ENCODE results near the gene UGT1A9.

The UGT1A9 gene

DNA sequence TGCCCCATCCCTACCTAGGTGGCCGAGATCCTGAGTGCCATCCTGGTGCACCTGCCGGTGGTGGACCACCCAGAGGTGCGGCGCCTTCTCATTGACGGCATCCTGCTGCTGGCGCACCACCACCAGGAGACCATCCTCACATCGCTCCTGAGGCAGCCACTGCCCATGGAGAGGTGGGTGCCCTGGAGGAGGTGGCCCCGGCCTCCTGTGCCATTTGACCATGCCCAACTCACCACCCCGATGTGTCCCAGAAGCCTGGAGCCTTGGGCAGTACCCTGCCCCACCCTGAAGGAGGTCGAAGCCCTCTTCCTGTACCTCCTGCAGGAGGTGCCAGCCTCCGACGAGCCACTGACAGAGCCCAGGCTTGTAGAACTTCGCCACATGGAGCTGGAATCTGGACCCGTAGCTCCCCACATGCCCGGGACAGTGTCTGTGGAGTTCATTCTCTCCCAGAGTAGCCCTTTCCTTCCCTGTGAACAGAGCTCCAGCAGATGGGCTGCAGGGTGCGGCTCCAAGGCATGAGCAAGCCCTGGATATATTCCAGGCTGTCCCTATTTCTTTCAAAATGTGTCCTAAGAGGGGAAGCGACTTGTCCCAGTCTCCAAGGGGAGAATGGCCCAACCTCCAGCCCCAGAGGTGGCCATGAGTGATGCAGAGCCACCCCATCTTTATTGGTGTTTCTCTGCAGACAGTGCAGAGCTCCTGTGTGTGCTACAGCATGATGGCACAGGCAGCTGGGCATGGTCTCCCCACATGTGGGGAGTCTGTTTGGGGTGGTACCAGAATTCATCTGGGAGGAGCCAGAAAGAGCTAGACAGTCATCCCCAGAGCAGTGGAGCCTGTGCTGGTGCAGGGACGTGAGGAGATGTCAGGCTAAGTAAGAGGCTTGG is 148.4 kb downstream of the UGT1A9 start:
- no peak for DNase-seq

DNA sequence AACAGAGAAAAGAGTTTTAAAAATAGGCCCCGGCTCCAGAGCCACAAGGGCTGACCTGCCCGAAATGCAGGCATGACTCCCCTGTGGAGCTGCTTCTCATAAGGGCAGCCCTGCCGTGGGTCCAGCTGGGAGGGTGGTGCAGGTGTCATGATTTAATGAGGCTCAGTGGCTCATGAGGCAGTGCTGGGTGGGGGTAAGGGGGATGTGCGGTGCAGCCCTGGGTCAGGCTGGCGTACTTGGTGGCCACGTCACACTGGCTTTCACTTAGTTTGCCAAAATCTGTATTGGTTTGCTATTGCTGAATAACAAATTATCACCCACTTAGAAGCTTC is 149.0 kb downstream of the UGT1A9 start:
- no peak for DNase-seq

DNA sequence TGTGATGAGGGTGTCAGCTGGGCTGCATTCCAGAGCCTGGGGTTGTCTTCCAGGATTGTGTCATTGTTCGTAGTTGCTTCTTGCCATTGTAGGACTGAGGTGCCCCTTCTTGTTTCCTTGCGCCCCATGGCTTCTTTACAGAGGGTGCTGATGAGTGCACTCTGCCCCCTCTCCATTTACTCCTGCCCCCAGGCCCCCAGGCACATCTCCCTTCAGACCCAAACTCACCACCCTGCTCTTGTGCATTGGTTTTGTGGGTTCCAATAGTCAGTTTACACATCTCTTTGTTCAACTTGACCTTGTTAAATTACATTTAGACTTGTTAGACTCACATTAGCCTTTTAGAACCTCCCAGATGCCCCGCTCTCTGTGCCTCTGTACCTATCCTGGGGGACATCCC is 149.5 kb downstream of the UGT1A9 start:
- DNase-seq, result no peak

DNA sequence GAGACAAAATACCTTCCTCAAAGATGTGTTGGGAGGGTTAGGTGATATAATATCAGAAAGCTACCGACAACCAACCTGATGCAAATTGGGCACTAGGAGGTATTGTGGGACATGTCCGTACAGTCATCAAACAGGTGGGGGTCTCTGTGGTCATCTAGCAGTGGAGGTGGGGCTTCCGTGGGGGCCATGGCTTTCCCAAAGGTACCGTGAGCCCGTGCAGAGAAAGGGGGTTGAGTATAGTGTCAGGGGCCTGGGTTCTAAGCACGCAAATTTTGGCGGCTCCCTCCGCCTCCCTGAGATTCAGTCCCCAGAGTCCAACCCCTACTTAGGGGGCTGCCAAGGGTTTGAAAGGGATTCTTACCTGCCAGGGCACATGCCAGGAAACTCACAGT is 150.0 kb downstream of the UGT1A9 start:
- no peak for DNase-seq

DNA sequence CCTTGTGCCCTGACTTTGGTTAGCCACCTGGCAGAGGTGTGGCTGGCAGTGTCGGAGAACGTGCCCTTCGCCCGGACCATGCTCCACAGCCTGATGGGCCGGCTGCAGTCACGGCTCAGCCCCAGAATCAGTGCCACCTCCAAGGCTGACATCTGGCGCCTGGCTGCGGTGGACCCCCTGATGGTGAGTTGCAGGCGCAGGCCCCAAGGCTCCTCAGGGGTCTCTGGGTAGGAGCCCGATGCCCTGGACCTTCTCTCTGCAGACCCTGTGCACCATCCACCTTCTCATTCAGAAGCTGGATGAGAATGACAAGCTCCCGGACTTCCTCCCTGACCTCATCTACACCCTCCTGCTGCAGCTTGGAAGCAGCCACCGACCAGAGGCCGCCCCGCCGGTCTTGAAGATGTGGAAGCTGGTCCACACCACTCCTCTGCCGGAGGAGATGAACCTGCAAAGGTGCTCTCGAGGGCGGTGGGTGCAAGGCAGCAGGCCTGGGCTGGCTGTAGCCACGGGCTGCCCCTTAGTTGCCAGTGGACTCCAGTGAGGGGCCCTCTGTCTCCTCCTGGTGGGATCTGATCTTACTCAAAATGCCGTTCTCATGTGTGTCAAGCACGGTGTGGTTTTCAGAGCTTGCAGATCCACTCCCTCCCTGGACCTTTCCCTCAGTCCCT is 150.5 kb downstream of the UGT1A9 start:
- DNase-seq, result no peak
